ENCODE data around the gene C17orf100.
A peak's percentile ranks its signal among the peaks of the same experiment; 100 is the strongest.
"Not testable (repeated sequence)": the region's sequence is repeated elsewhere in the genome, so short reads cannot be mapped to it uniquely, and the experiment has no call there.

The C17orf100 gene

GRCh38 chr17:6641247-6641863 lies 10.2 kb upstream of the C17orf100 start:
- DNase-seq (ENCODE audit: low spot score) = no peak

GRCh38 chr17:6642592-6642991 lies 9.0 kb upstream of the C17orf100 start:
- no peak for DNase-seq (ENCODE audit: low spot score)

- no peak for DNase-seq (ENCODE audit: low spot score)
These were observed 8.0 kb upstream of the C17orf100 start for GRCh38 chr17:6643451-6644125.

GRCh38 chr17:6648181-6648580 lies 3.4 kb upstream of the C17orf100 start:
- DNase-seq (ENCODE audit: low spot score) = no peak

- peak; percentile 31 for DNase-seq (ENCODE audit: low spot score)
These were observed 424 bp downstream of the C17orf100 start for GRCh38 chr17:6651919-6652452.

- DNase-seq (ENCODE audit: low spot score) = no peak
These were observed 3.5 kb downstream of the C17orf100 start for GRCh38 chr17:6654841-6655731.

GRCh38 chr17:6655732-6656361 lies 4.3 kb downstream of the C17orf100 start:
- not testable (repeated sequence) for DNase-seq (ENCODE audit: low spot score)

- DNase-seq (ENCODE audit: low spot score) = not testable (repeated sequence)
These were observed 5.5 kb downstream of the C17orf100 start for GRCh38 chr17:6656797-6657632.

- DNase-seq (ENCODE audit: low spot score) = no peak
These were observed 6.2 kb downstream of the C17orf100 start for GRCh38 chr17:6657633-6658287.

- DNase-seq (ENCODE audit: low spot score) = not testable (repeated sequence)
These were observed 6.8 kb downstream of the C17orf100 start for GRCh38 chr17:6658411-6658810.

- DNase-seq (ENCODE audit: low spot score) = no peak
These were observed 8.5 kb downstream of the C17orf100 start for GRCh38 chr17:6660101-6660500.

GRCh38 chr17:6660805-6661463 lies 9.4 kb downstream of the C17orf100 start:
- no peak for DNase-seq (ENCODE audit: low spot score)

GRCh38 chr17:6661464-6661848 lies 9.9 kb downstream of the C17orf100 start:
- DNase-seq (ENCODE audit: low spot score) = no peak

- DNase-seq (ENCODE audit: low spot score) = not testable (repeated sequence)
These were observed 11.6 kb downstream of the C17orf100 start for GRCh38 chr17:6663200-6663599.

- peak; percentile 85 for DNase-seq (ENCODE audit: low spot score)
These were observed 14.5 kb downstream of the C17orf100 start for GRCh38 chr17:6666077-6666521.

GRCh38 chr17:6666557-6666956 lies 15.0 kb downstream of the C17orf100 start:
- DNase-seq (ENCODE audit: low spot score) = no peak

GRCh38 chr17:6667516-6667915 lies 16.0 kb downstream of the C17orf100 start:
- DNase-seq (ENCODE audit: low spot score) = no peak

- DNase-seq (ENCODE audit: low spot score) = no peak
These were observed 16.7 kb downstream of the C17orf100 start for GRCh38 chr17:6668219-6668618.

GRCh38 chr17:6668727-6669425 lies 17.3 kb downstream of the C17orf100 start:
- DNase-seq (ENCODE audit: low spot score) = no peak

All from hepatic stellate cell (primary cell).